RWPE2 (cell line): ENCODE measurements around the gene OR5H6.

Experiments
- ATAC-seq: fragments of 200-7000 bp; cut with Tn5 transposase; 3 replicates; pipeline ENCODE4 v1.9.1; 2021; ENCODE audit warnings: low read depth
- DNase-seq: peaks from one replicate; pipeline ENCODE4 v3.0.0-alpha.2; 2020; ENCODE audit warnings: low spot score
- H3K27ac ChIP-seq: fragments of 450-650 bp; 2 replicates; pipeline ENCODE4 v1.5.1; 2017; ENCODE audit warnings: mild to moderate bottlenecking; ENCODE audit not compliant: poor library complexity, severe bottlenecking
- H3K27me3 ChIP-seq: fragments of 250-450 bp; sonication (Bioruptor Pico); 2 replicates; pipeline ENCODE4 v1.5.1; 2021; ENCODE audit warnings: mild to moderate bottlenecking, moderate library complexity; ENCODE audit not compliant: insufficient read depth, poor library complexity, severe bottlenecking
- H3K36me3 ChIP-seq: fragments of 250-450 bp; sonication (Bioruptor Pico); 2 replicates; pipeline ENCODE4 v1.5.1; 2020; ENCODE audit warnings: low read depth, mild to moderate bottlenecking, moderate library complexity
- H3K4me1 ChIP-seq: fragments of 250-450 bp; sonication (Bioruptor Pico); 2 replicates; pipeline ENCODE4 v1.5.1; 2021; ENCODE audit warnings: mild to moderate bottlenecking, moderate library complexity; ENCODE audit not compliant: insufficient read depth, poor library complexity, severe bottlenecking
- H3K4me3 ChIP-seq: fragments of 250-450 bp; sonication (Bioruptor Pico); 2 replicates; pipeline ENCODE4 v1.5.1; 2021; ENCODE audit warnings: mild to moderate bottlenecking, moderate library complexity; ENCODE audit not compliant: severe bottlenecking
- H3K9me3 ChIP-seq: fragments of 250-450 bp; sonication (Bioruptor Pico); 2 replicates; pipeline ENCODE4 v1.5.1; 2021; ENCODE audit warnings: mild to moderate bottlenecking, moderate library complexity; ENCODE audit not compliant: severe bottlenecking
- CTCF ChIP-seq: fragments of 450-650 bp; IDR thresholded peaks from one replicate; pipeline ENCODE4 v1.5.1; 2017; ENCODE audit warnings: mild to moderate bottlenecking, moderate library complexity; ENCODE audit not compliant: poor library complexity, severe bottlenecking

The OR5H6 gene

GRCh38 chr3:98263944-98264343 is at the start of gene OR5H6:
TSS of gene OR5H6 (plus strand) at chr3:98264244. CDS start at chr3:98264333, 89 bp downstream.
- no peak within 1 kb of the TSS for H3K27ac ChIP-seq
- H3K27me3 ChIP-seq = no peaks in the 10 kb centered on the region
- no peaks in the 10 kb centered on the region for H3K4me1 ChIP-seq
- DNase-seq = no peak
- no peak for TF ChIP-seq CTCF
- H3K9me3 ChIP-seq = no peaks in the 10 kb centered on the region
- H3K4me3 ChIP-seq = no peak within 1 kb of the TSS
- H3K36me3 ChIP-seq = no peaks in the 10 kb centered on the region
- no peak for ATAC-seq

- Histone ChIP-seq H3K36me3 (no peaks in the 10 kb centered on the region), H3K9me3 (no peaks in the 10 kb centered on the region), H3K4me1 (no peaks in the 10 kb centered on the region), H3K27me3 (no peaks in the 10 kb centered on the region), H3K4me3 (no peak overlapping the region), H3K27ac (no peak overlapping the region)
- DNase-seq (no peak), ATAC-seq (no peak)
- no peak for TF ChIP-seq CTCF
Measured at GRCh38 chr3:98215051-98215450, 49.0 kb upstream of the OR5H6 start.

- ATAC-seq = no peak
Measured at GRCh38 chr3:98223907-98224672, 40.0 kb upstream of the OR5H6 start.

GRCh38 chr3:98232489-98232888 is 31.6 kb upstream of the OR5H6 start:
- H3K4me1 ChIP-seq = no peaks in the 10 kb centered on the region
- DNase-seq = no peak
- no peaks in the 10 kb centered on the region for H3K36me3 ChIP-seq
- no peaks in the 10 kb centered on the region for H3K9me3 ChIP-seq
- H3K27me3 ChIP-seq = no peaks in the 10 kb centered on the region
- no peak overlapping the region for H3K4me3 ChIP-seq
- H3K27ac ChIP-seq = no peak overlapping the region
- no peak for TF ChIP-seq CTCF
- no peak for ATAC-seq

More at GRCh38 chr3:98223907-98224672, 40.0 kb upstream of the OR5H6 start:
- no peak for DNase-seq
- H3K9me3 ChIP-seq = no peaks in the 10 kb centered on the region
- TF ChIP-seq CTCF = no peak
- no peak overlapping the region for H3K4me3 ChIP-seq
- H3K27me3 ChIP-seq = no peaks in the 10 kb centered on the region
- no peak overlapping the region for H3K27ac ChIP-seq
- no peaks in the 10 kb centered on the region for H3K36me3 ChIP-seq
- H3K4me1 ChIP-seq = no peaks in the 10 kb centered on the region

GRCh38 chr3:98233468-98233867 is 30.6 kb upstream of the OR5H6 start:
- no peaks in the 10 kb centered on the region for H3K9me3 ChIP-seq
- H3K27ac ChIP-seq = no peak overlapping the region
- DNase-seq = no peak
- no peak overlapping the region for H3K4me3 ChIP-seq
- no peaks in the 10 kb centered on the region for H3K4me1 ChIP-seq
- no peak for TF ChIP-seq CTCF
- no peak for ATAC-seq
- no peaks in the 10 kb centered on the region for H3K27me3 ChIP-seq
- no peaks in the 10 kb centered on the region for H3K36me3 ChIP-seq
